Activated naive CD4-positive, alpha-beta T cell treated with anti-CD3 and anti-CD28 coated beads for 36 hours (primary cell): ENCODE measurements around the gene NINJ1. TPM values are rescaled to one million over a fixed set of nuclear protein-coding genes. Genes with fewer than 3 reads are reported as not detected.
A peak's percentile ranks its signal among the peaks of the same experiment; 100 is the strongest.

Experiments used
- CTCF ChIA-PET: fragments of 350-600 bp; sonication (Branson Sonifier 250); formaldehyde crosslinking; loops from one replicate; lab custom pipeline; 2021; ENCODE audit warnings: antibody characterized with exemption; lab: Charles Lee
- DNase-seq: peaks from one replicate; pipeline ENCODE4 v3.0.0-alpha.2; 2020
- H3K27ac Mint-ChIP-seq: one replicate; pipeline ENCODE4 v1.8.0; 2021; ENCODE audit warnings: mild to moderate bottlenecking, mixed read lengths
- H3K27me3 Mint-ChIP-seq: one replicate; pipeline ENCODE4 v1.8.0; 2021; ENCODE audit warnings: low read depth, mixed read lengths
- H3K36me3 Mint-ChIP-seq: one replicate; pipeline ENCODE4 v1.8.0; 2021; ENCODE audit warnings: low read depth, mixed read lengths
- H3K4me1 Mint-ChIP-seq: one replicate; pipeline ENCODE4 v1.8.0; 2021; ENCODE audit warnings: low read depth, mixed read lengths
- H3K4me3 Mint-ChIP-seq: one replicate; pipeline ENCODE4 v1.8.0; 2021; ENCODE audit warnings: mild to moderate bottlenecking, moderate library complexity, mixed read lengths
- H3K9me3 Mint-ChIP-seq: one replicate; pipeline ENCODE4 v1.8.0; 2021; ENCODE audit warnings: mixed read lengths
- intact Hi-C: fragments of 100-400 bp; cut with micrococcal nuclease; formaldehyde crosslinking; loops from one replicate; pipeline ENCODE4 v1.15.1; 2023
- total RNA-seq, 2 experiments: library from RNA; stranded (reverse); gene quantifications; one replicate each; pipeline ENCODE4 v1.2.3, GENCODE V29; 2021

Gene NINJ1
- total RNA-seq, 2 experiments from 2014 or later = 93.9 to 96.9 TPM

GRCh38 chr9:93087971-93088655 lies 45.9 kb downstream of the NINJ1 start:
- Mint-ChIP-seq H3K4me3 (no peak overlapping the region), H3K9me3 (peaks cover 24% of the 10 kb centered on the region), H3K36me3 (peaks cover 50% of the 10 kb centered on the region), H3K27ac (peak overlapping the region; percentile 83), H3K27me3 (no peaks in the 10 kb centered on the region), H3K4me1 (peaks cover 66% of the 10 kb centered on the region)
- no peak for DNase-seq
- intact Hi-C loops = no loop called here
- CTCF ChIA-PET = interaction anchor here (0.6 to 1.3 kb wide), 2 partner anchors 21 to 39 kb away, joined by 3 read pairs; no protein-coding TSS in a partner anchor

GRCh38 chr9:93086447-93087224 lies 47.4 kb downstream of the NINJ1 start:
- CTCF ChIA-PET = interaction anchor here (0.6 to 0.8 kb wide), 2 partner anchors 73 to 117 kb away, joined by 4 read pairs; no protein-coding TSS in a partner anchor
- no peaks in the 10 kb centered on the region for H3K27me3 Mint-ChIP-seq
- intact Hi-C loops = no loop called here
- peaks cover 58% of the 10 kb centered on the region for H3K36me3 Mint-ChIP-seq
- H3K27ac Mint-ChIP-seq = peak overlapping the region; percentile 72
- no peak for DNase-seq
- peaks cover 64% of the 10 kb centered on the region for H3K4me1 Mint-ChIP-seq
- H3K4me3 Mint-ChIP-seq = no peak overlapping the region
- H3K9me3 Mint-ChIP-seq = peaks cover 15% of the 10 kb centered on the region

- Mint-ChIP-seq H3K27ac (peak overlapping the region; percentile 36), H3K27me3 (no peaks in the 10 kb centered on the region), H3K4me3 (no peak overlapping the region), H3K4me1 (peaks cover 63% of the 10 kb centered on the region), H3K36me3 (peaks cover 61% of the 10 kb centered on the region), H3K9me3 (peaks cover 6% of the 10 kb centered on the region)
- DNase-seq = no peak
- intact Hi-C loops = no loop called here
- CTCF ChIA-PET = no interaction called here
Measured at GRCh38 chr9:93085676-93086075, 48.4 kb downstream of the NINJ1 start.

DNA sequence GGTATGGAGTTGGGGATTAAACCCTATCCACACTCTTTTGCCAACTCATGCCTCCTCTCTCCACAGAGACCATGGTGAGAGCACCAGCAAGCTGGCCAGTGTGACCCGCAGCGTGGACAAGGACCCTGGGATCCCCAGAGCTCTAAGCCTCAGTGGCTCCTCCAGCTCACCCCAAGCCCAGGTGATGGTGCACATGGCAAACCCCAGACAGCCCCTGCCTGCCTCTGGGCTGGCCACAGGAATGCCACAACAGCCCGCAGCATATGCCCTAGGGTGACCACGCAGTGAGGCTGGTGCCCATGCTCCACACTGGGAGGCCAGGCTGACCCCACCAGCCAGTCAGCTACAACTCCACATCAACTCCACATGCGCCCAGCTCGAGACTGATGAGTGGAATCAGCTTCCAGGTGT lies 49.6 kb downstream of the NINJ1 start:
- peaks cover 2% of the 10 kb centered on the region for H3K9me3 Mint-ChIP-seq
- H3K4me1 Mint-ChIP-seq = peaks cover 51% of the 10 kb centered on the region
- H3K27ac Mint-ChIP-seq = peak overlapping the region; percentile 95
- peaks cover 60% of the 10 kb centered on the region for H3K36me3 Mint-ChIP-seq
- no peaks in the 10 kb centered on the region for H3K27me3 Mint-ChIP-seq
- intact Hi-C loops = no loop called here
- CTCF ChIA-PET = interaction anchor here (0.7 to 1.0 kb wide), 2 partner anchors 24 to 127 kb away, joined by 3 to 4 read pairs; no protein-coding TSS in a partner anchor
- no peak for DNase-seq
- H3K4me3 Mint-ChIP-seq = no peak overlapping the region

DNA sequence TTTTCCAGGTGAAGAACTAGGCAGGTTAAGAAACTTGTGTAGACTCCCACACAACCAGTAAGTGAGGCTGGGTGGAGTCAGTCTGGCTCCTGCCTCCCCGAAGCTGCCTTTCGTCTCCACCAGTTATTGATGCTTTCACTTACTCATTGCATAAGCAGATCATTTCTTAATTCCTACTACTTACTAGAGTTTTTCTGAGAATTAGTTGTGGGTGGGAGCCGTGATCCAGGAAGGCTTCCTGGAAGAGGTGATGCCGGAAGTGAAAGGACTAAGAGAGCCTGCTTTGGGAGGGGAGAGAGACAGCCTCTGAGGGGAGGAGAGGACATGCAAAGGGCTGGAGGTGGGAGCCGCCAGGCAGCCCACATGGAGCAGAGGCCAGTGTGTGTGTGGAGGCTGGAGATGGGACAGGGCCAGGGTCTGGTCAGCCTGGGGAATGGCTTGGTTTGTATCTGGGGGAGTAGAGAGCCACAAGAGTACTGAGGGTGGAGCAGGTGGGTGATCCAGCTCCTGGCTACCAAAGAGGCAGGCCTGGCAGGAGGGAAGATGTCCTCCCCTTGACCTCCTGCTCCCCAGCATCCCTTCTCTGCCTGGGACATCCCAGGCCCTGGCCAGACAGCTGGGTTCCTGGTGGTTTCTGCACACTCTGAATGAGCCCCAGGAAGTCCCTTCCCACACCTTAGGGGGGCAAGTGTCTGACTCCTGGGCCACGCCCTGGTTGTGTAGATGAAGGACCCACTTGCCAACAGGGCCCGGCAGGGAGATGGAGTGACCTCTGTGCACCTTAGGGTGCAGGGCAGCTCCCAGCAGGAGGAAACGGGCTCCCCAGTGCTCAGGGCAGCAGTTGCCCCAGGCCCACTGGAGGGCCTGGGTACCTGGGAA lies 50.2 kb downstream of the NINJ1 start:
- H3K36me3 Mint-ChIP-seq = peaks cover 55% of the 10 kb centered on the region
- no peak overlapping the region for H3K4me3 Mint-ChIP-seq
- CTCF ChIA-PET = interaction anchor here (0.7 to 2.6 kb wide), 3 partner anchors 19 to 25 kb away, joined by 3 to 8 read pairs (median 5); no protein-coding TSS in a partner anchor
- peaks cover 45% of the 10 kb centered on the region for H3K4me1 Mint-ChIP-seq
- peaks cover 2% of the 10 kb centered on the region for H3K9me3 Mint-ChIP-seq
- peak; percentile 79 for DNase-seq
- H3K27me3 Mint-ChIP-seq = no peaks in the 10 kb centered on the region
- peak overlapping the region; percentile 95 for H3K27ac Mint-ChIP-seq
- intact Hi-C loops = loop anchor here (1.0 kb wide), 2 partner anchors 7 to 20 kb away; no protein-coding TSS in a partner anchor

- peak overlapping the region; percentile 95 for H3K27ac Mint-ChIP-seq
- CTCF ChIA-PET = interaction anchor here (1.7 to 2.6 kb wide), 2 partner anchors 18 to 26 kb away, joined by 5 to 8 read pairs; no protein-coding TSS in a partner anchor
- H3K36me3 Mint-ChIP-seq = peaks cover 51% of the 10 kb centered on the region
- H3K4me3 Mint-ChIP-seq = no peak overlapping the region
- peak; percentile 49 for DNase-seq
- H3K9me3 Mint-ChIP-seq = peaks cover 2% of the 10 kb centered on the region
- peaks cover 40% of the 10 kb centered on the region for H3K4me1 Mint-ChIP-seq
- no peaks in the 10 kb centered on the region for H3K27me3 Mint-ChIP-seq
- intact Hi-C loops = loop anchor here (1.0 kb wide), 2 partner anchors 8 to 19 kb away; no protein-coding TSS in a partner anchor
Measured at GRCh38 chr9:93082841-93083411, 51.1 kb downstream of the NINJ1 start.

DNA sequence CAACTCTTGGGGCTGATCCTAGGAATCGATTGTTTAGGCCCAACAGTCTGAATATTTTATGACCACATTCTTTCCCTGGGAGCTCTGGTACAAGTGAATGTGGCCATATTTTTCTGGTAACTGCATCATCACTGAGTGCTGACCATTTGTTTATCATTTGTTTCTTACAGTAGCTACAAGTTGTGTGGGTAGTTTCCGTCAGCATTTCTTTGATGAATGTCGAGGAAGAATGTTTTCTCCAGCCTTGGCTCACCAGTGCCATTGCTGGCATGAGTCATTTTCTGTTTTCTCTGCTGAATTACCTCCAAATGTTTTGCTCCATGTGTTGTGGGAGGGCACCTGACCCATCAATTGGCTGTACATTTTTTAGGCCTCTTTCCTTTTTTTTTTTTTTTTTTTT lies 52.1 kb downstream of the NINJ1 start:
- H3K4me3 Mint-ChIP-seq = no peak overlapping the region
- no peak for DNase-seq
- peaks cover 2% of the 10 kb centered on the region for H3K9me3 Mint-ChIP-seq
- CTCF ChIA-PET = interaction anchor here (1.4 to 2.6 kb wide), 3 partner anchors 17 to 27 kb away, joined by 4 to 8 read pairs (median 5); no protein-coding TSS in a partner anchor
- H3K36me3 Mint-ChIP-seq = peaks cover 51% of the 10 kb centered on the region
- intact Hi-C loops = no loop called here
- H3K27ac Mint-ChIP-seq = peak overlapping the region; percentile 95
- H3K4me1 Mint-ChIP-seq = peaks cover 47% of the 10 kb centered on the region
- no peaks in the 10 kb centered on the region for H3K27me3 Mint-ChIP-seq

- Mint-ChIP-seq H3K9me3 (peaks cover 2% of the 10 kb centered on the region), H3K27me3 (no peaks in the 10 kb centered on the region), H3K36me3 (peaks cover 46% of the 10 kb centered on the region), H3K4me3 (no peak overlapping the region), H3K27ac (peak overlapping the region; percentile 95), H3K4me1 (peaks cover 48% of the 10 kb centered on the region)
- intact Hi-C loops = no loop called here
- DNase-seq = peak; percentile 3
- CTCF ChIA-PET = interaction anchor here (0.6 to 2.6 kb wide), 4 partner anchors 9 to 124 kb away, joined by 3 to 8 read pairs (median 4); no protein-coding TSS in a partner anchor
Measured at GRCh38 chr9:93081081-93081529, 52.9 kb downstream of the NINJ1 start.

- DNase-seq = peak; percentile 3
- H3K9me3 Mint-ChIP-seq = peaks cover 2% of the 10 kb centered on the region
- CTCF ChIA-PET = interaction anchor here (0.6 kb wide), 1 partner anchor 123 kb away, joined by 4 read pairs; no protein-coding TSS in a partner anchor
- intact Hi-C loops = no loop called here
- no peaks in the 10 kb centered on the region for H3K27me3 Mint-ChIP-seq
- peaks cover 50% of the 10 kb centered on the region for H3K4me1 Mint-ChIP-seq
- H3K36me3 Mint-ChIP-seq = peaks cover 42% of the 10 kb centered on the region
- peak overlapping the region; percentile 95 for H3K27ac Mint-ChIP-seq
- H3K4me3 Mint-ChIP-seq = no peak overlapping the region
Measured at GRCh38 chr9:93080406-93080805, 53.6 kb downstream of the NINJ1 start.

GRCh38 chr9:93079371-93079770 lies 54.7 kb downstream of the NINJ1 start:
- no peaks in the 10 kb centered on the region for H3K27me3 Mint-ChIP-seq
- H3K9me3 Mint-ChIP-seq = peaks cover 2% of the 10 kb centered on the region
- H3K4me1 Mint-ChIP-seq = peaks cover 60% of the 10 kb centered on the region
- CTCF ChIA-PET = no interaction called here
- intact Hi-C loops = no loop called here
- peak overlapping the region; percentile 18 for H3K27ac Mint-ChIP-seq
- peak; percentile 3 for DNase-seq
- H3K36me3 Mint-ChIP-seq = peaks cover 35% of the 10 kb centered on the region
- no peak overlapping the region for H3K4me3 Mint-ChIP-seq

- intact Hi-C loops = no loop called here
- H3K9me3 Mint-ChIP-seq = no peaks in the 10 kb centered on the region
- CTCF ChIA-PET = no interaction called here
- no peak for DNase-seq
- H3K27me3 Mint-ChIP-seq = no peaks in the 10 kb centered on the region
- no peak overlapping the region for H3K4me3 Mint-ChIP-seq
- no peak overlapping the region for H3K27ac Mint-ChIP-seq
- H3K36me3 Mint-ChIP-seq = peaks cover 29% of the 10 kb centered on the region
- peaks cover 60% of the 10 kb centered on the region for H3K4me1 Mint-ChIP-seq
Measured at GRCh38 chr9:93077811-93078210, 56.2 kb downstream of the NINJ1 start.
